Muscle layer of colon (tissue), 2 donors: ENCODE measurements around the gene ABCA5.

Experiments used
- H3K27ac ChIP-seq: one replicate; pipeline ENCODE4 v1.7.0; 2013; ENCODE audit warnings: low read depth, mild to moderate bottlenecking, low read length, moderate library complexity
- H3K27me3 ChIP-seq, 2 donors: one replicate each; pipeline ENCODE4 v1.7.0; 2013; ENCODE audit warnings: low read length in 2 of 2, mild to moderate bottlenecking in 2 of 2; ENCODE audit not compliant: insufficient read depth in 2 of 2, control insufficient read depth in 1 of 2
- H3K36me3 ChIP-seq: one replicate; pipeline ENCODE4 v1.7.0; 2013; ENCODE audit warnings: mild to moderate bottlenecking, low read length; ENCODE audit not compliant: insufficient read depth
- H3K4me1 ChIP-seq: one replicate; pipeline ENCODE4 v1.7.0; 2013; ENCODE audit warnings: mild to moderate bottlenecking, low read length; ENCODE audit not compliant: insufficient read depth
- H3K4me3 ChIP-seq, 2 donors: one replicate each; pipeline ENCODE4 v1.7.0; 2013; ENCODE audit warnings: low read length in 2 of 2, low read depth in 1 of 2, mild to moderate bottlenecking in 1 of 2, moderate library complexity in 1 of 2
- H3K9ac ChIP-seq: one replicate; pipeline ENCODE4 v1.7.0; 2013; ENCODE audit warnings: low read length
- H3K9me3 ChIP-seq: one replicate; pipeline ENCODE4 v1.7.0; 2013; ENCODE audit warnings: mild to moderate bottlenecking, low read length
- donor health status: abdominal sarcoma.
- donor health status: Adenocarcinoma of cecum.

Gene ABCA5, protein sequence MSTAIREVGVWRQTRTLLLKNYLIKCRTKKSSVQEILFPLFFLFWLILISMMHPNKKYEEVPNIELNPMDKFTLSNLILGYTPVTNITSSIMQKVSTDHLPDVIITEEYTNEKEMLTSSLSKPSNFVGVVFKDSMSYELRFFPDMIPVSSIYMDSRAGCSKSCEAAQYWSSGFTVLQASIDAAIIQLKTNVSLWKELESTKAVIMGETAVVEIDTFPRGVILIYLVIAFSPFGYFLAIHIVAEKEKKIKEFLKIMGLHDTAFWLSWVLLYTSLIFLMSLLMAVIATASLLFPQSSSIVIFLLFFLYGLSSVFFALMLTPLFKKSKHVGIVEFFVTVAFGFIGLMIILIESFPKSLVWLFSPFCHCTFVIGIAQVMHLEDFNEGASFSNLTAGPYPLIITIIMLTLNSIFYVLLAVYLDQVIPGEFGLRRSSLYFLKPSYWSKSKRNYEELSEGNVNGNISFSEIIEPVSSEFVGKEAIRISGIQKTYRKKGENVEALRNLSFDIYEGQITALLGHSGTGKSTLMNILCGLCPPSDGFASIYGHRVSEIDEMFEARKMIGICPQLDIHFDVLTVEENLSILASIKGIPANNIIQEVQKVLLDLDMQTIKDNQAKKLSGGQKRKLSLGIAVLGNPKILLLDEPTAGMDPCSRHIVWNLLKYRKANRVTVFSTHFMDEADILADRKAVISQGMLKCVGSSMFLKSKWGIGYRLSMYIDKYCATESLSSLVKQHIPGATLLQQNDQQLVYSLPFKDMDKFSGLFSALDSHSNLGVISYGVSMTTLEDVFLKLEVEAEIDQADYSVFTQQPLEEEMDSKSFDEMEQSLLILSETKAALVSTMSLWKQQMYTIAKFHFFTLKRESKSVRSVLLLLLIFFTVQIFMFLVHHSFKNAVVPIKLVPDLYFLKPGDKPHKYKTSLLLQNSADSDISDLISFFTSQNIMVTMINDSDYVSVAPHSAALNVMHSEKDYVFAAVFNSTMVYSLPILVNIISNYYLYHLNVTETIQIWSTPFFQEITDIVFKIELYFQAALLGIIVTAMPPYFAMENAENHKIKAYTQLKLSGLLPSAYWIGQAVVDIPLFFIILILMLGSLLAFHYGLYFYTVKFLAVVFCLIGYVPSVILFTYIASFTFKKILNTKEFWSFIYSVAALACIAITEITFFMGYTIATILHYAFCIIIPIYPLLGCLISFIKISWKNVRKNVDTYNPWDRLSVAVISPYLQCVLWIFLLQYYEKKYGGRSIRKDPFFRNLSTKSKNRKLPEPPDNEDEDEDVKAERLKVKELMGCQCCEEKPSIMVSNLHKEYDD (N-terminal part only)

GRCh38 chr17:69327060-69327831, at the start of gene ABCA5:
TSS of gene ABCA5 (minus strand) at chr17:69327133. CDS start at chr17:69314415, 12,718 bp downstream.
- peak within 1 kb of the TSS; percentile 60 to 77 for H3K4me3 ChIP-seq
- no peaks in the 10 kb centered on the region for H3K27me3 ChIP-seq
- H3K9ac ChIP-seq = peak within 1 kb of the TSS; percentile 72
- no peaks in the 10 kb centered on the region for H3K36me3 ChIP-seq
- peaks cover 6% of the 10 kb centered on the region for H3K4me1 ChIP-seq
- H3K27ac ChIP-seq = peak within 1 kb of the TSS; percentile 75
- no peaks in the 10 kb centered on the region for H3K9me3 ChIP-seq

DNA sequence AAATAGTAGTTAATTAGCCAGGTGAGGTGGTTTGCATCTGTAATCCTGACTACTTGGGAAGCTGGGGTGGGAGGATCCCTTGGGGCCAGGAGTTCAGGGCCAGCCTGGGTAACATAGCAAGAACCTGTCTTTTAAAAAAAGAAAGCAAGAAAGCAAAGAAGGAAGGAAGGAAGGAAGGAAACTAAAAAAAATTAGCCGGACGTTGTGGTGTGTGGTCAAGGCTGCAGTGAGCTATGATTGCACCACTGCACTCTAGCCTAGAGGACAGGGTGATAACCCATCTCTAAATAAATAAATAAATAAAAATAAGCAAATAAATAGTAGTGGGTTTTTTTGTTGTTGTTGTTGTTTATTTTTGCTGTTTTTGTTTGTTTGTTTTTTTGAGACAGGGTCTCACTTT, 48.3 kb upstream of the ABCA5 start:
- Histone ChIP-seq H3K4me1 (no peaks in the 10 kb centered on the region), H3K4me3 (no peak overlapping the region), H3K9me3 (no peaks in the 10 kb centered on the region), H3K27ac (no peak overlapping the region), H3K9ac (no peak overlapping the region), H3K27me3 (no peaks in the 10 kb centered on the region), H3K36me3 (no peaks in the 10 kb centered on the region)

DNA sequence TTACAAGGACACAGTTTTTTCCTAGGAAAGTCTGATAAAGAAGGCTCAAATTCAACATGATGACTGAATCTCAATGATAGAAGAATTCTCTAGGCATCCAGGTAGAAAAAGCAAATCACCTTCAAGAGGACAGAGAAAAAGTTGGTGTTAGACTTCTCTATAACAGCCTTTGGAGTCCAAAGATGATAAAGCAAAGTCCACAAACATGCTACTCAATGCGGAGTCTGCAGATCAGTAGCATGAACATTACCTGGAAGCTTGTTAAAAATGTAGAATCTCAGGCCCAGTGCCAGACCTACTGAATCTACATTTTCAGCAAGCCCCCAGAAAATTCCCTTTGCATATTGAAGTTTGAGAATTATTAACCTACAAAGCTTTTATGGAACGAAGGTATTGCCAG, 46.1 kb upstream of the ABCA5 start:
- Histone ChIP-seq H3K9me3 (no peaks in the 10 kb centered on the region), H3K9ac (no peak overlapping the region), H3K27ac (no peak overlapping the region), H3K27me3 (no peaks in the 10 kb centered on the region), H3K4me1 (no peaks in the 10 kb centered on the region), H3K4me3 (no peak overlapping the region), H3K36me3 (no peaks in the 10 kb centered on the region)

DNA sequence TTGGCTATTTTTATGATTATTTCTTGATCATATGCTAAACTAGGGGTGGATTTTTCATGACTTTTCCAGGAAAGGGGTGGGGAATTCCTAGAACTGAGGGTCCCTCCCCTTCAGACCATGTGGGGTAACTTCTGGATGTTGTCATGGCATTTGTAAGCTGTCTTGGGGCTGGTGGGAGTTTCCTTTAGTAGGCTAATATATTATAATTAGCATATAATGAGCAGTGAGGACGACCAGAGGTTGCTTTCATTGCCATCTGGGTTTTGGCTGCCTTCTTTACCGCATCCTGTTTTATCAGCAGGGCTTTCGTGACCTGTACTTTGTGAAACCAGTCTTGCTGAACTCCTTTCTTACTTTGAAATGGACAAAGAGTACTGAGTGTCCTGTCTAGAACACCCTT, 40.4 kb upstream of the ABCA5 start:
- Histone ChIP-seq H3K4me3 (no peak overlapping the region), H3K9ac (no peak overlapping the region)

DNA sequence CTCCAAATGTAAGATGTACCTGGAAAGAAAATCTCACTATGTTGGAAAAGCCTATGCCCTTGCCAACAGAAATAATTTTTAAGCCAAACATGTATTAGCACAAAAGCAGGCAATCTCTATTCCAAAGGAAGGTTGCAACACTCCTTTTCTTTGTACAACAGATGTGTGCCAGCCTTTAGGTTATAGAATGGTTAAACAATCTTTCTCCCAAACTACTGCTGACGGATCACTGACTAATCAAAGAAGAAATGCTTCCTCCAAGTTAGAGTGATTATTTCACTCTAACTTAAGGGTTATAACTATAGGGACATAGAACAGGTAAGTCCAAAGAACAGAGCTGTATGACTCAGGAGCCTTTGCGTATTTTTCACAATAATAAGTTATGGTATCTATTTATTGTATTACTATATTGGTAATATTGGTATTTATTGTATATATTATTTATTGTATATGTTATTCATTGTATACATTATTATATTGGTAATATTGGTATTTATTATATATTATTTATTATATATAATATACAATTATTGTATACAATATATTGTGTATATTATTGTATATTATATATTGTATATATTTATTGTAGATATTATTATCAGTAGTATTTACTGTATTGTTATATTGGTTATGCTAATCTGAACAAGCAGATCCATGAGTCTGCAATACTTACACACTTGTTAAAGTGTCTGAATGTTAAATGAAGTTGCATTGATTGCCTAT, 36.7 kb upstream of the ABCA5 start:
- Histone ChIP-seq H3K9ac (no peak overlapping the region), H3K27ac (no peak overlapping the region), H3K36me3 (no peaks in the 10 kb centered on the region), H3K9me3 (no peaks in the 10 kb centered on the region), H3K4me1 (no peaks in the 10 kb centered on the region), H3K4me3 (no peak overlapping the region), H3K27me3 (no peaks in the 10 kb centered on the region)

More for the DNA sequence above, 40.4 kb upstream of the ABCA5 start:
- H3K4me1 ChIP-seq = no peaks in the 10 kb centered on the region
- no peaks in the 10 kb centered on the region for H3K27me3 ChIP-seq
- H3K9me3 ChIP-seq = no peaks in the 10 kb centered on the region
- H3K36me3 ChIP-seq = no peaks in the 10 kb centered on the region
- H3K27ac ChIP-seq = no peak overlapping the region

- no peaks in the 10 kb centered on the region for H3K4me1 ChIP-seq
- no peaks in the 10 kb centered on the region for H3K36me3 ChIP-seq
- H3K27ac ChIP-seq = no peak overlapping the region
- H3K27me3 ChIP-seq = no peaks in the 10 kb centered on the region
- H3K9ac ChIP-seq = no peak overlapping the region
- no peaks in the 10 kb centered on the region for H3K9me3 ChIP-seq
- no peak overlapping the region for H3K4me3 ChIP-seq
Measured at GRCh38 chr17:69361156-69361555, 34.2 kb upstream of the ABCA5 start.

DNA sequence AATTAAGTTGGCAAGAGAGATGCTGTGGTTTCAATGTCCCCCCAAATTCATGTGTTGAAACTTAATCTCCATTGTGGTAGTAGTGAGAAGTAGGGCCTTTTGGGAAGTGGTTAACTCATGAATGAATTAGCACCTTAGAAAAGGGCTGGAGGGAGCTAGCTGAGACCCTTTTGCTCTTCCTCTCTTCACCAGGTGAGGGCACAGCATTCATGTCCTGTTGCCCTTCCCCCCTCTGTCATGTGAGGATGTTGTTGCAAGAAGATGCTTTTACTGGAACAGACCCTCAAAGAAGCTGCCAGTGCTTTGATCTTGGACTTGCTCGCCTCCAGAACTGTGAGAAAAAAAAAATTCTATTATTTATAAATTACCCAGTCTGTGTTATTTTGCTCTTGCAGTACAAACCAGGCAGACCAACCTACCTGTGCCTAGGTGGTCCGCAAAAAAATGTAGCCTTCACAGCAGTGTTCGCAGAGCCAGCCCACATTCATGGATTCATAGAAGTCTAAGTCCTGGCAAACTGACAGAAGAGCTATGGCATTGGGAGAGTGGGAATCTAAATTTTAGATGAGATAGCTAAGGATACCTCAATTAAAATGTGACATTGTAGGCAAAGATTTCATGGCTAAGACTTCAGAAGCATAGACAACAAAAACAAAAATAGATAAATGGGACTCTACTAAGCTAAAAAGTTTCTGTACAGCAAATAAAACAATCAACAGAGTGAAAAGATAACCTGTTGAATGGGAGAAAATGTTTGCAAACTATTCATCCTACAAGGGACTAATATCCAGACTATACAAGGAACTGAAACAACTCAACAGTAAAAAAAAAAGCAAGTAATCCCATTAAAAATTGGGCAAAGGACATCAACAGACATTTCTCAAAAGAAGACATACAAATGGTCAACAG, 32.0 kb upstream of the ABCA5 start:
- Histone ChIP-seq H3K4me3 (no peak overlapping the region), H3K27me3 (no peaks in the 10 kb centered on the region), H3K9ac (no peak overlapping the region), H3K36me3 (no peaks in the 10 kb centered on the region), H3K4me1 (no peaks in the 10 kb centered on the region), H3K27ac (no peak overlapping the region), H3K9me3 (no peaks in the 10 kb centered on the region)

DNA sequence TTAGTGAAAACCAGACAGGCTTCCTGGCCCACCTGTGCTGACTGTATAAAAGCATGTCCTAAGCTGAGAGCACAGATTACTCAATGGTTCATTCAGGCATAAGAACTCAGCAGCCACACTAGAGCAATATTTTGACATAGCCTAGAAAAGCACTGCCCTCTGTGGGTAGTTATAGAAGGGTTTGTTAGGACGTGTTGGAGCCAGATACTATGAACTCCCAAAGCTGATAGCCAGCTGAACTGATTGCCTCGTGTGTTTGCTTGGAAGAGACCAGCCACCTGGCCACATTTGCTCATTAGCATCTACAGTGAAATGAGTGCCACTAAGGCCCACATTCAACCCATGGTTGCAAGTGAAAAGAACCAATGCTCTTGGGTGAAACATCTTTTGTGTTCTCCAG, 30.8 kb upstream of the ABCA5 start:
- no peak overlapping the region for H3K9ac ChIP-seq
- H3K27ac ChIP-seq = no peak overlapping the region
- no peaks in the 10 kb centered on the region for H3K4me1 ChIP-seq
- H3K36me3 ChIP-seq = no peaks in the 10 kb centered on the region
- H3K27me3 ChIP-seq = no peaks in the 10 kb centered on the region
- H3K9me3 ChIP-seq = no peaks in the 10 kb centered on the region
- no peak overlapping the region for H3K4me3 ChIP-seq

GRCh38 chr17:69356625-69357024, 29.7 kb upstream of the ABCA5 start:
- Histone ChIP-seq H3K36me3 (no peaks in the 10 kb centered on the region), H3K9ac (no peak overlapping the region), H3K4me1 (no peaks in the 10 kb centered on the region), H3K27me3 (no peaks in the 10 kb centered on the region), H3K4me3 (no peak overlapping the region), H3K9me3 (no peaks in the 10 kb centered on the region), H3K27ac (no peak overlapping the region)
